ENCODE measurements around the gene LRG1. TPM values are rescaled to one million over a fixed set of nuclear protein-coding genes. Genes with fewer than 3 reads are reported as not detected.

LRG1 gene
- total and polyA plus RNA-seq, 2 of the 13 experiments (the other 11 are each of a cell fraction or from before 2014, with no cell fraction given), result 12.0 to 39.3 TPM

DNA sequence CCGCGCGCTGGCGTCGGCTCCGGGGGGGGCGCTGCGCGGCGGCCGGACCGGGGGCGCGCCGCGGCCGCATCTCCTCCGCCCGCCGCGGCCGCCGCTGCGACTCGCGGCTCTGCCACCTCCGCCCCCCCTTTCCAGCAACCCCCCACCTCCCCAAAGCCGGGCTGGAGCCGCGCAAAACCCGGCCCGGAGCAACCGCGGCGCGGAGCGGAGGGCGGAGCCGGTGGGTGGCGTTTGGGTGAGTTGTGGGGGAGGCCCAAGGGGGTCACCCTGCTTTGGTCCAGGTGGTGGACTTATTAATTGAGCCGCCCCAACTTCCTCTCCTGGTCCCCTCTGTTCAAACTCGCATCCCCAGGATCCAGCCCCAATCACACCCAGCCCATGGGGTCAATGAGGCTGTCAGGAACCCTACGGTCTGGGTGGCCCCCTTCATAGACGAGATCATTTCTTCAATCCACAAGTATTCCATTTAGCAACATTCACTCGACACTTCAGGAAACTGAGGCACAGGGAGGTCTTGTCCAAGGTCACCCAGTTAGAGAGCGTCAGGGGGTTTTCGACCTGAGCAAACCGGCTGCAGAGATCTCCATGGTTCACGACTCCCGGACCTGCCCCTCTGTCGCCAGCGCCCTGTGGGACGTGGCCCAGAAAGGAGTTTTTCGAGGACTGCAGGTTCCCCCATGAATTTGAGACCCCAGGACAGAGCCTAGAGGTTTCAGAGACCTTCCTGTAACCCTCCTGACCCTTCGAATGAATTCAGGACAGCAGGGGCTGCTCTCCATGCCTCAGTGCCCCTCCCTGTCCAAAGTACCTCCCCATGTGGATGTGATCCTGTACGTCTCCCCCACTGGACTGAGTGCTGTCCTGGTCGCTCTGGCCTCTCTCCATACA is 42.1 kb upstream of the LRG1 start:
- Histone ChIP-seq H4K20me1 (ENCODE audit: insufficient read depth, low read length) (peaks cover 23% of the 10 kb centered on the region), H2AFZ (ENCODE audit: low read length) (peak overlapping the region; percentile 89), H3K27ac (ENCODE audit: extremely low read length, insufficient read depth, low read length) (peak overlapping the region; percentile 97), H3K4me1 (ENCODE audit: insufficient read depth, low read length) (peaks cover 81% of the 10 kb centered on the region), H3K4me3 (replicated peaks in 1 of 3; ENCODE audit: insufficient read depth in 1 of 3, low read depth in 2 of 3, low read length in 3 of 3) (peak overlapping the region; percentile 59 to 92 (median 84)), H3K4me2 (ENCODE audit: low read depth, low read length) (peak overlapping the region; percentile 93), H3K9ac (ENCODE audit: insufficient read depth, low read depth, low read length) (peak overlapping the region; percentile 68), H3K79me2 (ENCODE audit: insufficient read depth, low read length) (peaks cover 40% of the 10 kb centered on the region), H3K9me3 (ENCODE audit: low read length) (no peaks in the 10 kb centered on the region), H3K36me3 (replicated peaks in 1 of 2; ENCODE audit: control insufficient read depth in 1 of 2, insufficient read depth in 2 of 2, low read length in 2 of 2) (peaks cover 1 to 10% of the 10 kb centered on the region in 2 experiments; a peak in 3 of 5 replicates), H3K27me3 (ENCODE audit: control insufficient read depth in 1 of 2, insufficient read depth in 2 of 2, low read length in 2 of 2) (no peaks in the 10 kb centered on the region)
- in situ Hi-C loops (cut with HindIII; ENCODE audit: extremely low pct_ligation_motif_present, low pct_unique_long_range_greater_than_20kb) (no loop called here), intact Hi-C loops (cut with micrococcal nuclease; ENCODE audit: unreplicated experiment) (no loop called here)
- CTCF ChIA-PET (ENCODE audit: low intra/inter-chr PET ratio, low total read pairs), result no interaction called here
- FAIRE-seq (peak; percentile 73), DNase-seq (ENCODE audit: low spot score) (peak; percentile 67), ATAC-seq (peak; percentile 28)
- WGBS (ENCODE audit: low lambda C conversion rate), result 6% methylated on average over 13 of the region's 57 CpGs
- POLR2A ChIA-PET, result no interaction called here
- BruUV-seq (replicated peaks), result TSS peak; percentile 46
- TF ChIP-seq SAFB2 (CRISPR knock-in tag; IDR thresholded peaks at IDR 0.05; ENCODE audit: borderline replicate concordance, low read depth) (0 out of 2 replicates have a peak, but pooled peaks have one; percentile 53), ZBTB7A (CRISPR knock-in tag; IDR thresholded peaks at IDR 0.05) (peak; percentile 37; the same call in 1 of the 2 replicates), KDM5B (CRISPR knock-in tag; IDR thresholded peaks at IDR 0.05; ENCODE audit: borderline replicate concordance) (peak; percentile 46; the same call in 1 of the 2 replicates), ATF7 (IDR thresholded peaks at IDR 0.05) (no peak), ATF7 (CRISPR knock-in tag; IDR thresholded peaks at IDR 0.05) (no peak), NR2F6 (IDR thresholded peaks at IDR 0.05) (peak; percentile 51), NR2F6 (CRISPR knock-in tag; IDR thresholded peaks at IDR 0.05) (no peak), YEATS4 (CRISPR knock-in tag; IDR thresholded peaks at IDR 0.05; ENCODE audit: borderline replicate concordance) (peak; percentile 7; the same call in 1 of the 2 replicates), ZNF556 (CRISPR knock-in tag; IDR thresholded peaks at IDR 0.05; ENCODE audit: borderline replicate concordance) (peak; percentile 33; the same call in 1 of the 2 replicates), ZNF777 (CRISPR knock-in tag; IDR thresholded peaks at IDR 0.05) (peak; percentile 54; the same call in 1 of the 2 replicates), PHF8 (CRISPR knock-in tag; IDR thresholded peaks at IDR 0.05) (peak; percentile 36), ZFX (CRISPR knock-in tag; IDR thresholded peaks at IDR 0.05; ENCODE audit: low read depth) (peak; percentile 50; the same call in 1 of the 2 replicates), ZFY (CRISPR knock-in tag; IDR thresholded peaks at IDR 0.05) (peak; percentile 55; the same call in 1 of the 2 replicates), NFKB2 (CRISPR knock-in tag; IDR thresholded peaks at IDR 0.05; ENCODE audit: borderline replicate concordance) (peak; percentile 51; the same call in 1 of the 2 replicates)
- TF ChIP-seq, protein P1, sequence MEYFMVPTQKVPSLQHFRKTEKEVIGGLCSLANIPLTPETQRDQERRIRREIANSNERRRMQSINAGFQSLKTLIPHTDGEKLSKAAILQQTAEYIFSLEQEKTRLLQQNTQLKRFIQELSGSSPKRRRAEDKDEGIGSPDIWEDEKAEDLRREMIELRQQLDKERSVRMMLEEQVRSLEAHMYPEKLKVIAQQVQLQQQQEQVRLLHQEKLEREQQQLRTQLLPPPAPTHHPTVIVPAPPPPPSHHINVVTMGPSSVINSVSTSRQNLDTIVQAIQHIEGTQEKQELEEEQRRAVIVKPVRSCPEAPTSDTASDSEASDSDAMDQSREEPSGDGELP (IDR thresholded peaks at IDR 0.05; ENCODE audit: borderline replicate concordance, low read depth), result peak; percentile 24; the same call in 1 of the 2 replicates
- TF ChIP-seq, protein P2, sequence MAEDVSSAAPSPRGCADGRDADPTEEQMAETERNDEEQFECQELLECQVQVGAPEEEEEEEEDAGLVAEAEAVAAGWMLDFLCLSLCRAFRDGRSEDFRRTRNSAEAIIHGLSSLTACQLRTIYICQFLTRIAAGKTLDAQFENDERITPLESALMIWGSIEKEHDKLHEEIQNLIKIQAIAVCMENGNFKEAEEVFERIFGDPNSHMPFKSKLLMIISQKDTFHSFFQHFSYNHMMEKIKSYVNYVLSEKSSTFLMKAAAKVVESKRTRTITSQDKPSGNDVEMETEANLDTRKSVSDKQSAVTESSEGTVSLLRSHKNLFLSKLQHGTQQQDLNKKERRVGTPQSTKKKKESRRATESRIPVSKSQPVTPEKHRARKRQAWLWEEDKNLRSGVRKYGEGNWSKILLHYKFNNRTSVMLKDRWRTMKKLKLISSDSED (CRISPR knock-in tag; IDR thresholded peaks at IDR 0.05), result 0 out of 2 replicates have a peak, but pooled peaks have one; percentile 36
- TF ChIP-seq, protein P3, sequence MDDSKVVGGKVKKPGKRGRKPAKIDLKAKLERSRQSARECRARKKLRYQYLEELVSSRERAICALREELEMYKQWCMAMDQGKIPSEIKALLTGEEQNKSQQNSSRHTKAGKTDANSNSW (CRISPR knock-in tag; IDR thresholded peaks at IDR 0.05; ENCODE audit: borderline replicate concordance), result no peak
- TF ChIP-seq, protein P4, sequence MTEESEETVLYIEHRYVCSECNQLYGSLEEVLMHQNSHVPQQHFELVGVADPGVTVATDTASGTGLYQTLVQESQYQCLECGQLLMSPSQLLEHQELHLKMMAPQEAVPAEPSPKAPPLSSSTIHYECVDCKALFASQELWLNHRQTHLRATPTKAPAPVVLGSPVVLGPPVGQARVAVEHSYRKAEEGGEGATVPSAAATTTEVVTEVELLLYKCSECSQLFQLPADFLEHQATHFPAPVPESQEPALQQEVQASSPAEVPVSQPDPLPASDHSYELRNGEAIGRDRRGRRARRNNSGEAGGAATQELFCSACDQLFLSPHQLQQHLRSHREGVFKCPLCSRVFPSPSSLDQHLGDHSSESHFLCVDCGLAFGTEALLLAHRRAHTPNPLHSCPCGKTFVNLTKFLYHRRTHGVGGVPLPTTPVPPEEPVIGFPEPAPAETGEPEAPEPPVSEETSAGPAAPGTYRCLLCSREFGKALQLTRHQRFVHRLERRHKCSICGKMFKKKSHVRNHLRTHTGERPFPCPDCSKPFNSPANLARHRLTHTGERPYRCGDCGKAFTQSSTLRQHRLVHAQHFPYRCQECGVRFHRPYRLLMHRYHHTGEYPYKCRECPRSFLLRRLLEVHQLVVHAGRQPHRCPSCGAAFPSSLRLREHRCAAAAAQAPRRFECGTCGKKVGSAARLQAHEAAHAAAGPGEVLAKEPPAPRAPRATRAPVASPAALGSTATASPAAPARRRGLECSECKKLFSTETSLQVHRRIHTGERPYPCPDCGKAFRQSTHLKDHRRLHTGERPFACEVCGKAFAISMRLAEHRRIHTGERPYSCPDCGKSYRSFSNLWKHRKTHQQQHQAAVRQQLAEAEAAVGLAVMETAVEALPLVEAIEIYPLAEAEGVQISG (CRISPR knock-in tag; IDR thresholded peaks at IDR 0.05), result 0 out of 2 replicates have a peak, but pooled peaks have one; percentile 19
